PC-9 (cell line): Measurements from ENCODE around the gene CADM2. TPM values are rescaled to one million over a fixed set of nuclear protein-coding genes. Genes with fewer than 3 reads are reported as not detected.

Experiments used
- BruUV-seq: library from RNA; stranded (reverse); fragments of 400-500 nt; replicated peaks from 2 replicates; lab custom pipeline; 2021; lab: Mats Ljungman, UMichigan
- CTCF ChIA-PET: fragments of 300-600 bp; sonication (Branson Sonifier 250); formaldehyde crosslinking; loops from one replicate; lab custom pipeline; 2022; ENCODE audit warnings: antibody characterized with exemption; lab: Charles Lee
- POLR2A ChIA-PET: fragments of 300-600 bp; sonication (Branson Sonifier 250); formaldehyde crosslinking; loops from one replicate; lab custom pipeline; 2022; ENCODE audit warnings: antibody characterized with exemption; ENCODE audit not compliant: unreplicated experiment; lab: Charles Lee
- DNase-seq, 2 experiments: peaks; one replicate each; pipeline versions ENCODE4 v3.0.0 to v3.0.0-alpha.2; 2015 to 2022; ENCODE audit warnings: mixed read lengths in 1 of 2
- H2AFZ ChIP-seq: fragments of 200-600 bp; sonication (generic); 2 replicates; pipeline ENCODE4 v1.8.1; 2017; ENCODE audit warnings: antibody characterized with exemption
- H3F3A ChIP-seq: fragments of 200-600 bp; sonication (generic); 2 replicates; pipeline ENCODE4 v1.8.1; 2017; ENCODE audit warnings: antibody characterized with exemption, mild to moderate bottlenecking, low read depth; ENCODE audit not compliant: insufficient read depth
- H3K27ac ChIP-seq: fragments of 200-600 bp; sonication (generic); 2 replicates; pipeline ENCODE4 v1.6.1; 2016; ENCODE audit warnings: mixed run types
- H3K27me3 ChIP-seq: fragments of 200-600 bp; sonication (generic); 2 replicates; pipeline ENCODE4 v1.6.1; 2016; ENCODE audit warnings: low read depth, mixed run types; ENCODE audit not compliant: insufficient read depth
- H3K36me3 ChIP-seq: fragments of 200-600 bp; sonication (generic); 2 replicates; pipeline ENCODE4 v1.6.1; 2016; ENCODE audit warnings: low read depth, mixed run types
- H3K4me1 ChIP-seq: fragments of 200-600 bp; sonication (generic); replicated peaks from 2 replicates; pipeline ENCODE4 v1.6.1; 2016; ENCODE audit warnings: mixed run types; ENCODE audit not compliant: insufficient read depth
- H3K4me2 ChIP-seq: fragments of 200-600 bp; sonication (generic); 2 replicates; pipeline ENCODE4 v1.6.1; 2017; ENCODE audit warnings: mixed run types
- H3K4me3 ChIP-seq: fragments of 200-600 bp; sonication (generic); 2 replicates; pipeline ENCODE4 v1.6.1; 2016; ENCODE audit warnings: mixed run types
- H3K79me2 ChIP-seq: fragments of 200-600 bp; sonication (generic); 2 replicates; pipeline ENCODE4 v1.6.1; 2017; ENCODE audit warnings: low read depth, mixed run types
- H3K9me2 ChIP-seq: fragments of 200-600 bp; sonication (generic); 2 replicates; pipeline ENCODE4 v1.8.1; 2017; ENCODE audit warnings: mild to moderate bottlenecking; ENCODE audit not compliant: insufficient read depth
- H3K9me3 ChIP-seq: fragments of 200-600 bp; sonication (generic); 2 replicates; pipeline ENCODE4 v1.8.1; 2016; ENCODE audit warnings: low read depth; ENCODE audit not compliant: insufficient read depth
- H4K20me1 ChIP-seq: fragments of 200-600 bp; sonication (generic); 2 replicates; pipeline ENCODE4 v1.8.1; 2017; ENCODE audit not compliant: insufficient read depth
- EZH2 ChIP-seq: fragments of 200-600 bp; sonication (generic); IDR thresholded peaks from 2 replicates; pipeline ENCODE4 v1.8.0; 2017; ENCODE audit warnings: antibody characterized with exemption, low read depth
- intact Hi-C: fragments of 100-400 bp; cut with micrococcal nuclease; formaldehyde crosslinking; loops from one replicate; pipeline ENCODE4 v1.10.0; 2022; ENCODE audit not compliant: unreplicated experiment
- total RNA-seq: library from RNA; stranded (reverse); gene quantifications from 2 replicates; pipeline ENCODE4 v1.2.3, GENCODE V29; 2021
- TF ChIP-seq, protein P1 (sequence below): fragments of 200-600 bp; sonication (generic); conservative IDR thresholded peaks from 2 replicates; pipeline ENCODE4 v1.6.1; 2017; ENCODE audit warnings: mixed run types, antibody characterized with exemption, mild to moderate bottlenecking, moderate library complexity

CADM2 gene
- total RNA-seq, 1 experiment from 2014 or later = 0.59 TPM

DNA sequence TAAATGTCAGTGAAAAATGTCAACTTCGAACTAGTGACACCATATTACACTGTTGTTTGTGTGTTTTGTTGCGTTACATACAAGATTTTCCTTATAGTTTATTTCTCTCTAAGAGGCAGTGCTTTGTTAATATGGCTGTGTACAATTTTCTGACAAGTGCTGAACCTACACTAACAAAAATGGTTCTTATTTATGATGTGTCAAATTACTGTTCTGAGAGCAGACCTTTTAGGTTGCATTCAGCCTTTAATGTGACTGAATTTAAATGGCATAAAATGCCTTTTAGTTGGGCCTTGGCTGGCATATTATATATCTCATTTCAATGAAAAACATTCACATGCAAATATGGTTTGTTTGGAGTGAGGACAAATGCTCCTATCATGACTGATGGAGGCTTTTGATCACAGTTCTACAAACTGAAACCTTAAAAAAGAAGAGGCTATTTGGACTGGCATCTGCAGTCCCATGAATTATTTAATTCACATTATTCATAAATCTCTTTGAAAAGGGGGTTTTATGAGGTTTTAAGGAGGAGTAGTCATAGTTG lies 750.6 kb downstream of the CADM2 start:
- BruUV-seq = no TSS peak
- no peaks in the 10 kb centered on the region for H3K4me1 ChIP-seq
- H3K27ac ChIP-seq = no peak overlapping the region
- ChIA-PET CTCF (no interaction called here), POLR2A (no interaction called here)
- no peak overlapping the region for H2AFZ ChIP-seq
- no peaks in the 10 kb centered on the region for H3K9me2 ChIP-seq
- H3F3A ChIP-seq = no peaks in the 10 kb centered on the region
- no peaks in the 10 kb centered on the region; the same call in 1 of the 2 replicates for H3K9me3 ChIP-seq
- no peak overlapping the region for H3K4me2 ChIP-seq
- H3K36me3 ChIP-seq = no peaks in the 10 kb centered on the region
- no peak overlapping the region for H3K4me3 ChIP-seq
- no peak for DNase-seq
- intact Hi-C loops = no loop called here
- TF ChIP-seq EZH2 = no peak
- TF ChIP-seq, protein P1, sequence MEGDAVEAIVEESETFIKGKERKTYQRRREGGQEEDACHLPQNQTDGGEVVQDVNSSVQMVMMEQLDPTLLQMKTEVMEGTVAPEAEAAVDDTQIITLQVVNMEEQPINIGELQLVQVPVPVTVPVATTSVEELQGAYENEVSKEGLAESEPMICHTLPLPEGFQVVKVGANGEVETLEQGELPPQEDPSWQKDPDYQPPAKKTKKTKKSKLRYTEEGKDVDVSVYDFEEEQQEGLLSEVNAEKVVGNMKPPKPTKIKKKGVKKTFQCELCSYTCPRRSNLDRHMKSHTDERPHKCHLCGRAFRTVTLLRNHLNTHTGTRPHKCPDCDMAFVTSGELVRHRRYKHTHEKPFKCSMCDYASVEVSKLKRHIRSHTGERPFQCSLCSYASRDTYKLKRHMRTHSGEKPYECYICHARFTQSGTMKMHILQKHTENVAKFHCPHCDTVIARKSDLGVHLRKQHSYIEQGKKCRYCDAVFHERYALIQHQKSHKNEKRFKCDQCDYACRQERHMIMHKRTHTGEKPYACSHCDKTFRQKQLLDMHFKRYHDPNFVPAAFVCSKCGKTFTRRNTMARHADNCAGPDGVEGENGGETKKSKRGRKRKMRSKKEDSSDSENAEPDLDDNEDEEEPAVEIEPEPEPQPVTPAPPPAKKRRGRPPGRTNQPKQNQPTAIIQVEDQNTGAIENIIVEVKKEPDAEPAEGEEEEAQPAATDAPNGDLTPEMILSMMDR = no peak
- no peaks in the 10 kb centered on the region for H3K79me2 ChIP-seq
- no peaks in the 10 kb centered on the region for H3K27me3 ChIP-seq
- no peaks in the 10 kb centered on the region for H4K20me1 ChIP-seq

DNA sequence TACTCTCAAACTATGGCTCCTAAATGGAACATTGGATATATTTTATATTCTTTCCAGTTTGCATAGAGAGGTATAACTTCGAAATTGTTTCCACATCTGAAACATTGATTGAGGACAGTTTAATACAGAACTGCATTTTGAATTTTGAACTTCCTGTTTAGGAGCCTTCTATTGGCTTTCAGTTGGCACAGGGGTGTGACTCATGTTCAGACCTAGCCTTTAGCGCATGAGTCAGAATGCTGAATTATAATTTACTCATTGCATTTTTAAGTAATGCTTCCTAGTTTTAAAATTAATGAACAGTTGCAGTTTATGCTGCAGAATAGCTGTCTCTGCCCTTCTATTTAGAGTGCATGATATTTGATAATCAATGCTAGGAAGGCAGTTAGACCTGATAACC lies 751.7 kb downstream of the CADM2 start:
- TF ChIP-seq, protein P1 = no peak
- TF ChIP-seq EZH2 = no peak

DNA sequence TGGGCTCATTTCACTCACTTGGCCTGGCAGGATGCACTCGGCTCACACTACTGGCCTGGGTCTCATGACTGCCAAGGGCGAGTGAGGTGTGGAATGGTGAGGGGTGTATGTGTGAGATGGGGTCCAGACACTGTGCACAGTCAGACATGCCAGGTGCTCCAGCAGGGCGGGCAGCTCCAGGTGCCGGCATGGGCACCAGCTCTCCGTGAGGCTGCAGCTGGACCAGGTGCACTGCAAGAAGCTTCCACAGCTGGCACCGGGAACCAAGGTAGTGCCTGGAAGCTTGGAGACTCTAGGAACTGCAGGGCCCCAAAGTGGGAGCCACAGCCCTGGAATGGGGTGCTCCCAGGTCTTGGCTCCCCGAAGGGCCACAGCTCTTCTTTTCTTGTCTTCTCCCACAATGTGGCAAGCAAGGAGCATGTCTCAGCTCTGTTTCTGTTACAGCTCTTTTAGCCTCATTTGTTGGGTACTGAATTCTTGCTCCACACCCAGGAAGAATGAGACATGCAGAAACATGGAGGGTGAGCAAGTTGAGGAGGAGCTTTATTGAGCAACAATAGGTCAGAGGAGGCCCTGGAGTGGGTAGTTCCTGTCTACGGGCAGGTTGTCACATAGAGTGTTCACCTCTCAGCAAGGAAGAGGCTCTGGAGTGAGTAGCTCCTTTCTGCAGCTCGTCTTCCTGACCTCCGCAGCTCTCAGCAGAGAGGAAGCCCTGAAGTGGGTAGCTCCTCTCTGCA lies 762.8 kb downstream of the CADM2 start:
- peaks cover 4% of the 10 kb centered on the region; the same call in 1 of the 2 replicates for H3K4me1 ChIP-seq
- H3K9me2 ChIP-seq = no peaks in the 10 kb centered on the region
- no peak overlapping the region for H3K27ac ChIP-seq
- no peaks in the 10 kb centered on the region for H3K27me3 ChIP-seq
- intact Hi-C loops = no loop called here
- H2AFZ ChIP-seq = no peak overlapping the region
- no TSS peak for BruUV-seq
- POLR2A ChIA-PET = no interaction called here
- H3F3A ChIP-seq = no peaks in the 10 kb centered on the region
- no peak overlapping the region for H3K4me3 ChIP-seq
- CTCF ChIA-PET = no interaction called here
- no peaks in the 10 kb centered on the region for H3K79me2 ChIP-seq
- peaks cover 8% of the 10 kb centered on the region; the same call in 1 of the 2 replicates for H3K9me3 ChIP-seq
- no peaks in the 10 kb centered on the region for H4K20me1 ChIP-seq
- no peak for TF ChIP-seq EZH2
- TF ChIP-seq, protein P1 = no peak
- no peak overlapping the region for H3K4me2 ChIP-seq
- no peaks in the 10 kb centered on the region for H3K36me3 ChIP-seq
- no peak for DNase-seq

More for the DNA sequence above, 751.7 kb downstream of the CADM2 start:
- Histone ChIP-seq H3K79me2 (no peaks in the 10 kb centered on the region), H3K9me2 (no peaks in the 10 kb centered on the region), H3K4me1 (no peaks in the 10 kb centered on the region), H3K9me3 (no peaks in the 10 kb centered on the region; the same call in 1 of the 2 replicates), H4K20me1 (no peaks in the 10 kb centered on the region), H3K27me3 (no peaks in the 10 kb centered on the region), H3K4me3 (no peak overlapping the region), H3K27ac (no peak overlapping the region), H2AFZ (no peak overlapping the region), H3K4me2 (no peak overlapping the region), H3F3A (no peaks in the 10 kb centered on the region), H3K36me3 (no peaks in the 10 kb centered on the region)
- no TSS peak for BruUV-seq
- intact Hi-C loops = no loop called here
- CTCF ChIA-PET = no interaction called here
- no peak for DNase-seq
- POLR2A ChIA-PET = no interaction called here
